IMR-90 (cell line): ENCODE measurements around the gene ABCC4. TPM values are rescaled to one million over a fixed set of nuclear protein-coding genes. Genes with fewer than 3 reads are reported as not detected.
"Not testable (repeated sequence)": the region's sequence is repeated elsewhere in the genome, so short reads cannot be mapped to it uniquely, and the experiment has no call there.

Experiments
- ATAC-seq: fragments of 200-7000 bp; cut with Tn5 transposase; 2 replicates; pipeline ENCODE4 v1.9.1; 2020; ENCODE audit warnings: low read depth, mild to moderate bottlenecking, moderate library complexity
- BruUV-seq: library from RNA; stranded (reverse); fragments of 400-500 nt; replicated peaks from 2 replicates; lab custom pipeline; 2021; lab: Mats Ljungman, UMichigan
- CTCF ChIA-PET: fragments of 300-600 bp; formaldehyde crosslinking; extraction: SDS; loops from one replicate; lab custom pipeline; 2021; ENCODE audit warnings: antibody characterized with exemption; lab: Yijun Ruan, JAX
- POLR2A ChIA-PET: fragments of 300-600 bp; sonication (Branson Sonifier 250); formaldehyde crosslinking; loops from one replicate; lab custom pipeline; 2022; ENCODE audit warnings: antibody characterized with exemption; ENCODE audit not compliant: unreplicated experiment; lab: Charles Lee
- DNase-seq: peaks from one replicate; pipeline ENCODE4 v3.0.0; 2013
- H2AFZ ChIP-seq: replicated peaks from 2 replicates; pipeline ENCODE3; 2013; ENCODE audit warnings: low read length, mild to moderate bottlenecking; ENCODE audit not compliant: poor library complexity
- H2AK5ac ChIP-seq: 2 replicates; pipeline ENCODE4 v1.6.1; 2013; ENCODE audit warnings: low read depth, low read length, inconsistent platforms
- H2AK9ac ChIP-seq: replicated peaks from 2 replicates; pipeline ENCODE3; 2013; ENCODE audit warnings: mild to moderate bottlenecking, low read depth, low read length, moderate library complexity; ENCODE audit not compliant: poor library complexity
- H2BK120ac ChIP-seq: 2 replicates; pipeline ENCODE4 v1.6.1; 2013; ENCODE audit warnings: low read depth, low read length, inconsistent platforms
- H2BK15ac ChIP-seq: 3 replicates; pipeline ENCODE4 v1.6.1; 2013; ENCODE audit warnings: low read depth, low read length, inconsistent platforms
- H2BK20ac ChIP-seq: 2 replicates; pipeline ENCODE4 v1.6.1; 2013; ENCODE audit warnings: low read depth, mild to moderate bottlenecking, inconsistent platforms, low read length, moderate library complexity
- H2BK5ac ChIP-seq: 2 replicates; pipeline ENCODE4 v1.6.1; 2013; ENCODE audit warnings: mild to moderate bottlenecking, low read depth, low read length, inconsistent platforms; ENCODE audit not compliant: poor library complexity, severe bottlenecking
- H3K14ac ChIP-seq: replicated peaks from 2 replicates; pipeline ENCODE4 v1.6.1; 2013; ENCODE audit warnings: low read depth, low read length, inconsistent platforms
- H3K18ac ChIP-seq: 2 replicates; pipeline ENCODE4 v1.6.1; 2013; ENCODE audit warnings: low read depth, low read length, control low read depth
- H3K23ac ChIP-seq: 2 replicates; pipeline ENCODE4 v1.6.1; 2013; ENCODE audit warnings: low read depth, low read length, inconsistent platforms
- H3K27ac ChIP-seq: 2 replicates; pipeline ENCODE4 v1.5.1; 2013; ENCODE audit warnings: mild to moderate bottlenecking, control low read depth, low read length; ENCODE audit not compliant: insufficient read depth
- H3K27me3 ChIP-seq: 2 replicates; pipeline ENCODE4 v1.6.1; 2013; ENCODE audit warnings: low read length; ENCODE audit not compliant: control insufficient read depth, insufficient read depth
- H3K36me3 ChIP-seq: 2 replicates; pipeline ENCODE4 v1.6.1; 2013; ENCODE audit warnings: low read length, mixed read lengths; ENCODE audit not compliant: control insufficient read depth, insufficient read depth
- H3K4ac ChIP-seq: 2 replicates; pipeline ENCODE4 v1.6.1; 2013; ENCODE audit warnings: low read depth, low read length, inconsistent platforms
- H3K4me1 ChIP-seq: 2 replicates; pipeline ENCODE4 v1.6.1; 2013; ENCODE audit warnings: low read length, mixed read lengths; ENCODE audit not compliant: control insufficient read depth, insufficient read depth
- H3K4me2 ChIP-seq: 2 replicates; pipeline ENCODE4 v1.6.1; 2013; ENCODE audit warnings: low read depth, mild to moderate bottlenecking, control low read depth, low read length, moderate library complexity
- H3K4me3 ChIP-seq: 2 replicates; pipeline ENCODE4 v1.5.1; 2013; ENCODE audit warnings: low read depth, mild to moderate bottlenecking, control low read depth, low read length, moderate library complexity; ENCODE audit not compliant: insufficient read depth
- H3K56ac ChIP-seq: 2 replicates; pipeline ENCODE4 v1.6.1; 2013; ENCODE audit warnings: low read length, inconsistent platforms; ENCODE audit not compliant: insufficient read depth; ENCODE audit errors: extremely low read depth
- H3K79me1 ChIP-seq, 2 experiments: 2 replicates each; pipeline ENCODE4 v1.6.1; 2013; ENCODE audit warnings: low read length in 2 of 2, inconsistent platforms in 1 of 2, low read depth in 1 of 2
- H3K9ac ChIP-seq: 2 replicates; pipeline ENCODE4 v1.6.1; 2013; ENCODE audit warnings: low read depth, low read length, control low read depth
- H3K9me1 ChIP-seq: 2 replicates; pipeline ENCODE4 v1.6.1; 2013; ENCODE audit warnings: low read length, inconsistent platforms; ENCODE audit not compliant: insufficient read depth
- H3K9me3 ChIP-seq: 2 replicates; pipeline ENCODE4 v1.6.1; 2013; ENCODE audit warnings: low read length; ENCODE audit not compliant: control insufficient read depth, insufficient read depth
- H4K20me1 ChIP-seq: 2 replicates; pipeline ENCODE4 v1.6.1; 2013; ENCODE audit warnings: low read length, inconsistent platforms; ENCODE audit not compliant: insufficient read depth
- H4K5ac ChIP-seq: 2 replicates; pipeline ENCODE4 v1.6.1; 2013; ENCODE audit warnings: mild to moderate bottlenecking, low read depth, low read length, control low read depth
- H4K8ac ChIP-seq, 2 experiments: 2 replicates each; pipeline ENCODE4 v1.6.1; 2013; ENCODE audit warnings: low read depth in 2 of 2, low read length in 2 of 2, control low read depth in 1 of 2, inconsistent platforms in 1 of 2
- H4K91ac ChIP-seq: 2 replicates; pipeline ENCODE4 v1.6.1; 2013; ENCODE audit warnings: low read depth, low read length, inconsistent platforms; ENCODE audit not compliant: insufficient read depth
- WGBS, 2 experiments: methylation state at CpG; one replicate each; pipeline versions ENCODE4 v1.1.5 to v1.1.7; 2013; ENCODE audit warnings: missing lambda C conversion rate in 2 of 2; ENCODE audit not compliant: insufficient read length in 1 of 2; ENCODE audit errors: extremely low coverage in 2 of 2; 5-methylcytosine and 5-hydroxymethylcytosine counted together
- dilution Hi-C: fragments of 300-500 bp; cut with HindIII; formaldehyde crosslinking; loops from one replicate; pipeline ENCODE4 v1.14.3; 2018; ENCODE audit warnings: low sequenced_read_pairs; ENCODE audit not compliant: unreplicated experiment
- in situ Hi-C: fragments of 300-500 bp; cut with MboI; formaldehyde crosslinking; loops from 3 replicates; pipeline ENCODE4 v1.14.3; 2019; ENCODE audit warnings: low sequenced_read_pairs, inconsistent platforms, mixed read lengths
- intact Hi-C: fragments of 100-400 bp; cut with micrococcal nuclease; formaldehyde crosslinking; loops from 2 replicates; pipeline ENCODE4 v1.10.0; 2022
- polyA plus RNA-seq, 3 experiments: library from polyadenylated mRNA; depleted of rRNA; stranded (reverse); fragments of >200 nt; gene quantifications; 2 replicates each; pipeline ENCODE4 v1.2.3, GENCODE V29; 2012; ENCODE audit warnings: low replicate concordance in 1 of 3
- total RNA-seq: library from RNA; depleted of rRNA; stranded (reverse); fragments of >200 nt; gene quantifications from 2 replicates; pipeline ENCODE4 v1.2.3, GENCODE V29; 2012

The ABCC4 gene
- total and polyA plus RNA-seq, 2 of the 4 experiments (the other 2 are of a cell fraction): 16.6 to 41.4 TPM

DNA sequence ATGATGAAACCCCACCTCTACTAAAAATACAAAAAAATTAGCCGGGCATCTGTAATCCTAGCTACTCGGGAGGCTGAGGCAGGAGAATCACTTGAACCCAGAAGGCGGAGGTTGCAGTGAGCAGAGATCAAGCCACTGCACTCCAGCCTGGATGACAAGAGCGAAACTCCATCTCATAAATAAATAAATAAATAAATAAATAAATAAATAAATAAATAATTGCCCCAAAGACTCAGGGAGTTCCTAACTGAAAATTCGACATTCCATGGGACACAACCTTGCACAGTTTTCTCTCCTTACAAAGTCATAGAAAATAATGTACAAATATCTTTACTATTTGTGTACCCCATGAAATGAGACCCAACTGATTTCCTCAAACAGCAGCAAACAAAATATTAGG, 134.2 kb downstream of the ABCC4 start:
- H3K79me1 ChIP-seq: peaks cover 0 to 23% of the 10 kb centered on the region in 2 experiments; a peak in 2 of 4 replicates
- CTCF ChIA-PET, H3K4me3 ChIP-seq, H2AFZ ChIP-seq, H2BK15ac ChIP-seq, H3K18ac ChIP-seq, H4K5ac ChIP-seq, H3K27ac ChIP-seq, ATAC-seq, H2BK5ac ChIP-seq, H3K23ac ChIP-seq, H3K27me3 ChIP-seq, BruUV-seq, H3K9me3 ChIP-seq, dilution Hi-C loops, H3K4me2 ChIP-seq, H2BK20ac ChIP-seq, intact Hi-C loops, H3K9ac ChIP-seq, H4K8ac ChIP-seq, POLR2A ChIA-PET, DNase-seq, H4K91ac ChIP-seq, H2AK5ac ChIP-seq, H4K20me1 ChIP-seq, H3K4me1 ChIP-seq, H2BK120ac ChIP-seq, H3K14ac ChIP-seq, in situ Hi-C loops, H2AK9ac ChIP-seq, H3K4ac ChIP-seq, H3K56ac ChIP-seq: not testable (repeated sequence)
- peaks cover 54% of the 10 kb centered on the region for H3K36me3 ChIP-seq
- no CpG with 5 or more reads among the region's 5 CpGs for WGBS, 2 experiments
- H3K9me1 ChIP-seq: peaks cover 16% of the 10 kb centered on the region
